Renal pelvis (tissue), 4 donors: ENCODE results near the gene STAT3. TPM values are rescaled to one million over a fixed set of nuclear protein-coding genes. Genes with fewer than 3 reads are reported as not detected.

ENCODE experiments used
- DNase-seq: peaks from one replicate; pipeline ENCODE4 v3.0.0-alpha.2; 2013
- polyA plus RNA-seq, 3 donors: library from polyadenylated mRNA; unstranded; fragments of 120-200 nt; gene quantifications; one replicate each; pipeline ENCODE4 v1.2.1, GENCODE V29; 2013; ENCODE audit not compliant: insufficient read length in 3 of 3

STAT3 gene
- polyA plus RNA-seq, 3 donors = 51.6 to 65.4 (median 65.2) TPM

GRCh38 chr17:42282478-42283080 is 105.7 kb downstream of the STAT3 start:
- no peak for DNase-seq

- DNase-seq = no peak
Observed at GRCh38 chr17:42281571-42282096, 106.6 kb downstream of the STAT3 start.

- no peak for DNase-seq
Observed at GRCh38 chr17:42279776-42280630, 108.2 kb downstream of the STAT3 start.

- no peak for DNase-seq
Observed at GRCh38 chr17:42277342-42277712, 110.9 kb downstream of the STAT3 start.

- peak; percentile 65 for DNase-seq
Observed at GRCh38 chr17:42276609-42277341, 111.5 kb downstream of the STAT3 start.

- DNase-seq = peak; percentile 81
Observed at GRCh38 chr17:42276359-42276608, 112.0 kb downstream of the STAT3 start, which contains the start of gene STAT5B. STAT5B (minus strand) TSS chr17:42276391; CDS start chr17:42232127, 44,264 bp downstream.

- peak; percentile 49 for DNase-seq
Observed at GRCh38 chr17:42275527-42276358, 112.5 kb downstream of the STAT3 start.

GRCh38 chr17:42274812-42275526 is 113.3 kb downstream of the STAT3 start:
- DNase-seq = no peak

- DNase-seq = no peak
Observed at GRCh38 chr17:42274253-42274542, 114.0 kb downstream of the STAT3 start.

- DNase-seq = no peak
Observed at GRCh38 chr17:42273474-42274252, 114.6 kb downstream of the STAT3 start.

- DNase-seq = no peak
Observed at GRCh38 chr17:42272162-42272907, 115.9 kb downstream of the STAT3 start.

GRCh38 chr17:42271779-42272035 is 116.5 kb downstream of the STAT3 start:
- DNase-seq = no peak

GRCh38 chr17:42271006-42271778 is 117.0 kb downstream of the STAT3 start:
- DNase-seq = no peak

- DNase-seq = no peak
Observed at GRCh38 chr17:42270596-42270995, 117.6 kb downstream of the STAT3 start.

GRCh38 chr17:42270170-42270535 is 118.1 kb downstream of the STAT3 start:
- DNase-seq = no peak

- DNase-seq = no peak
Observed at GRCh38 chr17:42268236-42268635, 120.0 kb downstream of the STAT3 start.

- DNase-seq = no peak
Observed at GRCh38 chr17:42266918-42267766, 121.1 kb downstream of the STAT3 start.

GRCh38 chr17:42266462-42266861 is 121.8 kb downstream of the STAT3 start:
- DNase-seq = no peak
